ENCODE data around the gene SAFB2. TPM values are rescaled to one million over a fixed set of nuclear protein-coding genes. Genes with fewer than 3 reads are reported as not detected.

SAFB2 gene
- 29.7 and 32.4 TPM in 2 replicates for total RNA-seq (2014; rRNA removed; shearing (Covaris generic))

DNA sequence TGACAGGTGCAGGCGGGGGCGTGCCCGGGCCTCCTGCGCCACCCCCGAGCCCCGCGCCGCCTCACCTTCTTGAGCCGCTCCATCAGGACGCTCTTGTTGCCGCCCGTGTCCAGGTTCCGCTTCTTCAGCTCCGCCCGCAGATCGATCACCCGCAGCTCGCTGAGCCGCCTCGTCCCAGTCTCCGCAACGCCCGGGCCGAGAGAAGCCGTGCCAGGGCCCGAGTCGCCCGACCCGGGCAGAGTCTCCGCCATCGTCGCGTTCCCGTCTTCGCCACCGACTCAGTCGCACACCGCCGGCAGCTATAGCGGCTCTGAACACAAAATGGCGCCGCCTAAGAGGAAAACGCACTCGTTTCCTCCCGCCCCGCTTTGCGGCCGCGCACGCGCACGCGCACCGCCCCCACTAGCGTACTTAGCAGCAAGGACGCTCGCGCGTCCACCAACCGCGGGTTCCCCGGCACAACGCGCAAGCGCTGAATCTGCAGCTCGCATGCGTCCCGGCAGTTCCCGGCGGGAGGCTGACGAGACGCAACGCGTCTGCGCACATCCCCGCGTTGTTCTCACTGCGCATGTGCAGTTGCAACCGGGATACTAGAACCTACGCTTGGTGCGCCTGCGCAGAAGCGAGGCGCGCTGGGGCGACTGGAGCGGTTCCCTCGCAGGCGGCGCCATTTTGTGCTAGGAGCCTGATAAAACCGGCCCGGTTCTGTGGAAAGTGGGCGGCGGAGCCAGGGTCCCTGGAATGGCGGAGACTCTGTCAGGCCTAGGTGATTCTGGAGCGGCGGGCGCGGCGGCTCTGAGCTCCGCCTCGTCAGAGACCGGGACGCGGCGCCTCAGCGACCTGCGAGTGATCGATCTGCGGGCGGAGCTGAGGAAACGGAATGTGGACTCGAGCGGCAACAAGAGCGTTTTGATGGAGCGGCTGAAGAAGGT, at the start of gene SAFB2, which contains the start of gene SAFB:
Gene SAFB2, minus strand, starts transcription at position 312 of the 932 bp plus-strand sequence. Its CDS starts 61 bp downstream, at position 251.
Gene SAFB, plus strand, starts transcription at position 619 of the 932 bp plus-strand sequence. Its CDS starts 123 bp downstream, at position 742.
- peak; percentile 100 for DNase-seq (ENCODE audit: low read depth)

DNA sequence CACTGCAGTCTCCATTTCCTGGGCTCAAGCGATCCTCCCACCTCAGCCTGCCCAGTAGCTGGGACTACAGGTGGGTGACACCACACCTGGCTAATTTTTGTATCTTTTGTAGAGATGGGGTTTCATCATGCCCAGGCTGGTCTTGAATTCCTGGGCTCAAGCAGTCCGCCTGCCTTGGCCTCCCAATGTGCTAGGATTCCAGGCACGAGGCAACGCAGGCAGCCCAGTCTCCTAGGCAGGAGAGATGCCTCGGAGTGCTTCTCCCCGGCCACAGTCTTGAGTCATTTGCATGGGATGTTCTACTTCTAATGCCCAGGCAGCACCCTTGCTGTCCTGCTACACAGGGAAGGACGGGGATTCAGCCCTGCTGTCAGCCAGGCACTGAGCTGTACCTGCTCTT, 49.0 kb upstream of the SAFB2 start:
- no peak for DNase-seq (ENCODE audit: low read depth)

DNA sequence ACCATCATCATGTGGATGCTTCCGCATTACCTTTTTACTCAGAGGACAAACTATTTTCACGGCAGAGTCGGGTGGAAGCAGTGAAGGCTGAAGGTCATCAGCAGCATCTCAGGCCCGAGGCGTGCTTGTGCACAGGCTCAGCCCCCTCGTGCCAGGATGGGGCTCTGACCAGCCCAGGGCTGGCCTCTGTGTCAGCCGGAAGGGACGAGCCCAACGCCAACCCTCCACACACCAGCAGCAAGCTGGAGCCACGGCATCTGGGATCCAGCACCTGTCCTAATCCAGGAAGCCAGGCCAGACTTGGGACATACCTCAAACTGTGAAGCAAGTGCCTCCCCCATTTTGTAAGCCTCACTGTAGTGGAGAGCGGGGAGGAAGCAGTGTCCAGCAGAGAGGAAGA, 46.6 kb upstream of the SAFB2 start:
- DNase-seq (ENCODE audit: low read depth) = no peak

DNA sequence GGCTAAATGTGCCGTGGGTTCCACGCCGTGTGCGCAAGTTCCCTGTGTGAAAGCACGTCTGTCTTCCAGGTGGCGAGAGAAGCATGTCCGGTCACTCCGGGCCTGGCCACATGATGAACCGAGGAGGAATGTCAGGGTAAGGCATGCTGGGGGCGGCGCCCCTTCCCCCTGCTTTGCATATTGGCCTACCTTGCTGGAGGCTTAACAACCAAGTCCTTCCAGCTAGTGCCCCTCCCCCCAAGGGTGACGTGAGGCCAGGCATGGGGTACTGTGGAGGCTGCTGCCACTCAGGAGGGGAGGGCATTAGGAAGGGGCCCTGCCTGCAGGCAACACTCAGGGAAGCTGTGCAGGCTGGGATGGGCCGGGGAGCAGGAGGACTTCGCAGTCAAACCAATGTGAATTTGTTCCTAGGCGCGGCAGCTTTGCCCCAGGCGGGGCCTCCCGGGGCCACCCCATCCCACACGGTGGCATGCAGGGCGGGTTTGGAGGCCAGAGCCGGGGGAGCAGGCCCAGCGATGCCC, 45.2 kb upstream of the SAFB2 start:
- no peak for DNase-seq (ENCODE audit: low read depth)

DNA sequence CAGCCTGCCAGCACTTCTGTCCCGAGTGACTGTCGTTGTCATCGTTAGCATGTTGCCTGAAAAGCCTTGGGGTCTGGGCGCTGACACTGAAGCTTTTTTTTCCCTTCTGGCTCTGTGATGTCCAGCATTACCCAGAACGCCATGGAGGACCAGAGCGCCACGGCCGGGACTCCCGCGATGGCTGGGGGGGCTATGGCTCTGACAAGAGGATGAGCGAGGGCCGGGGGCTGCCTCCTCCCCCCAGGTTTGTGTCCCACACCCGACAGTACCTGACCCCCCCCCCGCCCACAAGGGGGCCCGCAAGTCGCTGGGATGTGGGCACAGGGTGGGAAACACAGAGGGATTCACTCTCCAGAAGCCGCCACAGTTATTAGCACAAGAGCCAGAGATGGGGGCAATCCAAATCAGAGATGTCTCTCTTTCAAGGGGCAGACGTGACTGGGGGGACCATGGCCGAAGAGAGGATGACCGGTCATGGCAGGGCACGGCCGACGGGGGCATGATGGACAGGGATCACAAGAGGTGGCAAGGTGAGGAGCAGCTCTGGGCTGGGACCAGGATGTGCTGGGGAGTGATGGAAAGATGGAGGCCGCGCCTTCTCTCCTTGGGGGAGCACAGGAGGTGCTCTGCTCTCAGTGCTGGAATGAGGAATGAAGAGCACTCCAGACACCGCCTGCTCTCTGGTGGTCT, 44.5 kb upstream of the SAFB2 start:
- DNase-seq (ENCODE audit: low read depth) = no peak

DNA sequence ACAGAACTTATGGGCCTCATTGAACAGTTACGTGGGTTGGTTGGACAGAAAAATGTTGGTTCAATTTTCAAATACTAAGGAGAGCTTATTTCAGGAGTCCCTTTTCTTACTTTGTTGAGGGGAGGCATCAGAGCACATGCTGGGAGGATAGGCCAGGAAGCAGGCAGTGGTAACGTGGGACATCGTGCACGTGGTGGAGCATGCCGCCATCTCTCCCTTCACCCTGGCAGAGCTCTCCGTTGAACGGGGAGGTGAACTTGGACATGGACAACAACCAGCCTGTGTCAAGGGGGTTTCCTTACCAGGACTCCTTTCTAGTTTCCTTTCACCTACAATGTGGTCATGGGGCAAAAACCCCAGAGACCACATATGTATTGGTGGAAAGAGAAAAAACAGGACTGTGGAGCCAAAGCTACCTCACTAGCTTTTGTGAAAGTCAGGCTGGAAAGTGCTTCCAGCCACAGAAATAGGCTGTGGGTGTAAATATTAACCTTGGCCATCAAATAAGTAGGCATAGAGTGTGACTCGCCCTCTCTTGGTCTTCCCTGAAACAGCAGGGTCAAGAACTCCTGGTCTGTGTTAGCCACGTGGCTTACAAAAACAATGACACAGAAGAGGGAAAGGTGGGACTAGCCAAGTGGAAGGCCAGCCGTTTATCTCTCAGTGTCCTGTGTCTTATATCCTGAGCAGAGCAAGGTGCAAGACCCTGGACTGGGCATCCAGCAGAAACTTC, 43.4 kb upstream of the SAFB2 start:
- peak; percentile 38 for DNase-seq (ENCODE audit: low read depth)

DNA sequence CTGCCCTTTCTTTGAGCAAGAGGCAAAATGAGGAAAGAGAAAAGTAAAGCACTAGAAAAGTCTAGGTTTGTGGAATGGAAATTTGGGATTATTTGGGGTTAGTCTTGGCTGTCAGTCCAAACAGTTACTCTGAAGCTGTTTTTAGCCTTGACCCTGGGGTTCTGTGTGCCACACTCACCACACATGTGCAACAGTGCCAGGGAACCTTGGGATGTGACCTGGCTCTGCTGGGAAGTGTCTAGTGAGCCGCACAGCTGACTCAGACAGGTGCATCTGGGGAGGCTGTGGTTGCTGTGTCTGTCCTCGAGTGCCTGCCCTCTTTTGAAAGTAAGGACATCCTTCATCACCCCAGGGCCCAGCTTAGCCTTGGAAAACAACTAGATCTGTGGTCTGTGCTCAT, 41.9 kb upstream of the SAFB2 start:
- DNase-seq (ENCODE audit: low read depth) = no peak

DNA sequence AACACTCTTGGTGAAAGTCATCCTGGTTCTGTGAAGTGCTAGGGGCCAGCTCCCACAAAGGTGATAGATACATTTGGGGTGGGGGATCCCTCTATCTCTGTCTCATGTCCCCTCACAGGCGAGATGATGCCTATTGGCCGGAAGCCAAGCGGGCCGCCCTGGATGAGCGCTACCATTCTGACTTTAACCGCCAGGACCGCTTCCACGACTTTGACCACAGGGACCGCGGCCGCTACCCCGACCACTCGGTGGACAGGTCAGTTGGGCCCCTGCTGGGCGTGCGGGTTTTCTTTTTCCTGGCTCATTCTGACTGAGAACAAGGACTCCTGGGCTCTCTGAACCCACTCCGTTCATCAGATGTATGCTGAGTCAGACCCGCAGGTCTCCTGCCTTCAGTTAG, 41.3 kb upstream of the SAFB2 start:
- DNase-seq (ENCODE audit: low read depth) = no peak

DNA sequence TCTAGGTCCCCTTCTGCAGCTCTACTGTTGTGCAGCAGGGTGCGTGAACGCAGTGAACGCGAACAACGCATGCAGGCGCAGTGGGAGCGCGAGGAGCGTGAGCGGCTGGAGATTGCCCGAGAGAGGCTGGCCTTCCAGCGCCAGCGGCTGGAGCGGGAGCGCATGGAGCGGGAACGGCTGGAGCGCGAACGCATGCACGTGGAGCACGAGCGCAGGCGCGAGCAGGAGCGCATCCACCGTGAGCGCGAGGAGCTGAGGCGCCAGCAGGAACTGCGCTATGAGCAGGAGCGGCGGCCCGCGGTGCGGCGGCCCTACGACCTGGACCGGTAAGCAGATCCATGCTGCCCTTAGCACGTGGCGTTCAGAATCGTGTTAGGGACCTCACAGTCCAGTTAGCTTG, 38.9 kb upstream of the SAFB2 start:
- no peak for DNase-seq (ENCODE audit: low read depth)

DNA sequence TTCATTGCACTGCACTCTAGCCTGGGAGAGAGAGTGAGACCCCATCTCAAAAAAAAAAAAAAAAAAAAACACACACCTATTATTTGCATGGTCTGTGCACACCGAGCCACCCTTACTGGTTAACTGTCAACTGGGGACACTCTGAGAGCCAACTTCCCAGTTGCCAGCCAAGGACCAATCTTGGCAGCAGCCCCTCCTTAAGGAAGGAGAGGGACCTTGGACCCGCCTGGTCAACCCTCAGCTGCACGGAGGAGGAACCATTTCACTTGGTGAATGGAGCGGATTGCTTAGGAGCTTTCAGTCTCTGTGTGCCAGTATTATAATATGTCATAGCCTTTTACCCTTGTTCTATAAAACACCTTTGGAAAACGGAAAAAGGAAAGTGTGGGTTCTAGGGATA, 32.8 kb upstream of the SAFB2 start:
- DNase-seq (ENCODE audit: low read depth) = no peak

DNA sequence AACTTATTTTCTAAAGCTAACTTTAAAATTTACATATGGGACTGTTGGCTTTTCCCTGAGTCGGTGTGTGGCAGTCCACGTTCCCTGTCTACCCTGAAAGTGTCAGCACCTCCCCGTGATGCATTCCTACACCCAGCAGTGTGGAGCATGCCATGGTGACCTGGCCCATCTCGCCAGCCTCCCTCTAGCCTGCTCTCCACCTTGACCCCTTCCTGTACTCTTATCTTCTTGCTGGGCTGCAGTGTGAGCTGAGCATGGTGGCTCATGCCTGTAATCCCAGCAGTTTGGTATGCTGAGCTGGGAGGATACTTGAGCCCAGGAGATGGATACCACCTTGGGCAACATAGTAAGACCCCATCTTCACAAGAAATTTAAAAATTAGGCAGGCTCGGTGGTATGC, 32.4 kb upstream of the SAFB2 start:
- DNase-seq (ENCODE audit: low read depth) = no peak

DNA sequence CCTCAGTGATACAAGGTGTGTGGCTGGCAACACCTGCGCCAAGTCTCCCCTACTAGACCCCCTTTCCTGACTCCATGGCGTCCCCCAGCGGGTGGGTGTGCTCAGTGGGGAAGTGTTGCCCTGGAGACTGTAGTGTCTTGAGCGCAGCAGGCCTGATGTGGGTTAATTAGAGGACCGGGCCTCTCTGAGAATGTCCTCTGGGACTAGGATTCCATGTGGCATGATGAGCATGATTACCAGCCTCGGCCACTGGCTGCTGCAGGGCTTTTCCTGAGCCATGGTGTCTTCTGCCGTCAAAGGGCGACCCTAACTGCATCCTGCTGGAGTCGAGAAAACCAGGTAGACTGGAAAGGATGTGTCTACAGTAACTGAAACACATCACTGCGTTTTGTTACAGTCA, 29.7 kb upstream of the SAFB2 start:
- no peak for DNase-seq (ENCODE audit: low read depth)

DNA sequence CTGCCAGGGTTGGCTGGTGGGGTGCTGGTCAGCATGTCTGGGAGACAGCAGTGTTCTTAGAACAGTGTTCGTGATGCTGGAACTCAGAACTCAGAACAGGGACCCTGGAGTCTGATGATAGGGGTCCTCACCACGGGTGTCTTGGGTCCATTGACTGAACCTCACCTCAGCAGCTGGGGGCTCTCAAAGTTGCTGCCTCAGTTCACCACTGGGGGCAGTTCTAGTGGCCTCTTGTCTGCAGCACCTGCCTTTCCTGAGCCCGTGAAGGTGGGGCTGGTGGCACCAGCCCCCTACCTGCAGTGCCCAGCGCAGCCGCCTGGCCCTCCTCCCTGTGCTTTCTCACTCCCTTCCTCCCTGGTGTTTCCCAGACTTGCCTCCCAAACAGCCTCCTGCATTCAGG, 28.8 kb upstream of the SAFB2 start:
- DNase-seq (ENCODE audit: low read depth) = no peak

DNA sequence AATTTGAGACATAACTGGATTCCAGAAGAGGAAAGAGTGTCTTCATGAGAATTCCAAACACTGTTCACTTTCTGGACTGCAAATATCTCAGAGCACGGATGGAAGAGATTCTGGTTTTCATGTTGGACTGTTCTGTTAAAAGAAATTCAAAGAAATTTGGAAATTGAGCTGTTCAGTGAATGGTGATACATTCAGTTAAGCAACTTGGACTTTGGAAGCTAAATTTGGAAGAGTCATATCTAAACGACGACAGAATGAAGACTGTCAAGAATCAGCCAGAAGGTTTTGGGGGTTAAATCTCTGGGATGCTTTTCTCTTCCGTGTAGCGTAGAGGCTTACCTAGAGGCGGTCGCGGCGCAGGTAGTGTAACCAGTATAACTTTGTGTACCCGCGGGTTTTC, 25.9 kb upstream of the SAFB2 start:
- DNase-seq (ENCODE audit: low read depth) = no peak

DNA sequence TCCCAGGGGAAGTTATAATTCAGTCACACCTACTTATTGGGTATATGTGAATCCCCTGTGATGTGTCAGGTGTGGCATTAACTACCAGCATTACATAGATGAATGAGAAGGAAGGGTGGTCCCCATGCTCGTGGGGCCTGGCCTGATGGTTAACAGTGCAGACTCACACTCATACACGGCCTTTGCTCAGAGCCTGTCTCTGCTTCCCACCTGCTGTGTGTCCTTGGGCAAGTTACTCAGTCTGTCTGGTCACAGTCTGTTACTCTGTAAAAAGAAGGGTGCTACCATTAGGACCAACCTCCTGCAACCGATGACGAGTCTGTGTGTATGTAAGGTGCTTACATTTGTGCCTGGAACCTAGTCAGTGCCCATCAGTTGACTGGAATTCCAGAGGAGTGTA, 24.1 kb upstream of the SAFB2 start:
- DNase-seq (ENCODE audit: low read depth) = no peak

DNA sequence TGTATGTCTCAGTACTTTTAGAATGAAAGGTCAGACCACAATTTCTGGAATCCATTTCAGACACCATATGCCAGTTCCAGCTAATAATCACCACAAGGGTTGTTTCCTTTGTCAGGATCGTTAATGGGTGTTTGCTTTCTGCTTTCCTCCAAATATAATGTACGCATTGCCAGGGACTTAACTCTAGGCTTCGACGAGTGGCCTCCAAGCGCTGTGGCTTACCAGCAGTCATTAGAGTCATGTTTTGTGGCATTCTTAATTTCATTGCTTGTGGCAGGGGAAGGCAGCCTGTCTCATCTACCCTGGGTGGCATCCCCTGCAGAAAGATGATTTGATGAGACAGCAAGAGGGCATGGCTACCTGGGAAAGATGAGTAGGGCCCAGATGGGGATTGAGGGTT, 22.8 kb upstream of the SAFB2 start:
- DNase-seq (ENCODE audit: low read depth) = no peak

DNA sequence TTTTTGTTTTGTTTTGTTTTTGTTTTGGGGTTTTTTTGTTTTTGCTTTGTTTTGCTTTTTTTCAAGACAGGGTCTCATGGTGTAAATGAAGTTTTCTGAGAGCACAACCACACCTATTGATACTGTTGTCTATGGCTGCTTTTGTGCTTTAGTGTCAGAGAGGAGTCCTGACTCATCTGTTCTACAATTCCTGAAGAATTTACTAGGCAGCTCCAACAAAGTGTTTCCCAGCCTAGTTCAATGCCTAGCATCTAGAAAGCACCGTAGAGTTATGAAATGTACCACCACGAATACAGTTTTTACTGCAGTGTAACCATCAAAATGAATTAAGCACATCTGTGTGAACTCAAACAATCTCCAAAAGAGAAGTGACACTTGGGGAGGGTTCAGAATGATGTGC, 21.5 kb upstream of the SAFB2 start:
- no peak for DNase-seq (ENCODE audit: low read depth)

DNA sequence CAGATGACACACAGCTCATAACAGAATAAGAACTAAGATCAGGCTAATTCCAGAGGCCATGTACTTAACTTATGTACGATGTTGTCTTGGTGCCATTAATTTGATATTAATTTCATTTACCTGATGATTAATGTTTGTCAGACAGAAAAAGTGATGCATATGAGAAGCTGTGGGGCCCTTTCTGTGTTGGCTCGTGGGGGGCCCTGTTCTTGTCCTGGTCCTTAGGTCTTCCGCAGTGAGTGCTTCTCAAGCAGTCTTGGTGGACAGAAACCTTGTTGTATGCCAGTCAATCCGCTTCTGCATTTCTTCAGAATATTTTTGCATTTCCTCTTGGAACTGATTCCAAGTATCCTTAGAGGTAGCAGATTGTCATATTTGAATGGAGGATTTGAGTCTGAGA, 20.5 kb upstream of the SAFB2 start:
- DNase-seq (ENCODE audit: low read depth) = no peak

DNA sequence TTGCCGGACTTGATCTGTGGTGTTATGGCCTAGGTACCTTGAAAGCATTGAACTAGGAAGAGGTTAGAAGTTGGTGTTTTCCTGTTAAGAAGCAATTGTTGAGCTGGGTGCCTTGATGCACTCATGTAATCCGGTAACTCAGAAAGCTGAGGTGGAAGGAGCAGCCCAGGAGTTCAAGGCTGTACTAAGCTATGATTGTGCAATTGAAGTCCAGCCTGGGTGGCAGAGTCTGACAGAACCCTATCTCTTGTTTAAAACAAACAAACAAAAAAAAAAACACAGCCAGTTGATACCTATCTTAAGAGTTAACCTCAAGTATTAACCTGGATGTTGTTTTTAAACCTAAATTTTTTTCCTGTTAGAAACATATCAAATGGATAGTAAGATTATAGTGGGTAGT, 19.6 kb upstream of the SAFB2 start:
- no peak for DNase-seq (ENCODE audit: low read depth)

DNA sequence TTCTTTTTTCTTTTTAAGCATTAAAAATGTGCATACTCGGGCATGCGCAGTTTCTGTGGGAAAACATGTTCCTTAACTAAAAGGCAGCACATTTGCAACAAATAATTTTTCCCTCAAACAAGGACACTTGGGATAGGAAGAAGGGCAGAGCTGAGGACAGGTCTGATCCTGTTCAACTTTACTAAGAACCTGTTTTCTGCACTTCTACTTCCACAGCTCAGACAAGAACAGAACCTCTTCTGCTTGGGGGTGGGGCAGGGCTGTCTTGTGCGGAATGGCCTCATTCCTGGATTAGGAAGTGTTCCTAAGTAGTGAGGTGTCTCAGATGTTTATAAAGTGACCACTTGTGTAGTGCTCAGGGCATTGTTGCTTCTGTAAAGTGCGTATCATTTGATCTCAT, 18.6 kb upstream of the SAFB2 start:
- DNase-seq (ENCODE audit: low read depth) = no peak

DNA sequence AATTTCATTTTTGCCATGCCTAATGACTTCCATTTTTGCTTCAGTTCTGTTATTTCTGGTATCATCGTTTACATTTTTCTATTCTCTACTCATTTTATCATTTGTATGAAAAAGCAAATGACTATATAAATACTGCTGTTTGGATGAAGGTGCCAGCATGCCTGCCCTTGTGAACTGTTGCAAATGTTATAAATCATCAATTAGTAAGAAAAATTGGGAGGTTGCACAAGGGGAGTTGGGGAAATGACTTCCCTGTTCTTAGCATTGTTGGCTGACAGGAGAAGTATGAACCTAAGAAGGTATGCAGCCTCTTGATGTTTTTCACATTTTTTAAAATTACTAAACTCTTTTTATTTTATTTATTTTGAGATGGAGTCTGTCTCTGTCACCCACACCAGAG, 15.4 kb upstream of the SAFB2 start:
- no peak for DNase-seq (ENCODE audit: low read depth)

DNA sequence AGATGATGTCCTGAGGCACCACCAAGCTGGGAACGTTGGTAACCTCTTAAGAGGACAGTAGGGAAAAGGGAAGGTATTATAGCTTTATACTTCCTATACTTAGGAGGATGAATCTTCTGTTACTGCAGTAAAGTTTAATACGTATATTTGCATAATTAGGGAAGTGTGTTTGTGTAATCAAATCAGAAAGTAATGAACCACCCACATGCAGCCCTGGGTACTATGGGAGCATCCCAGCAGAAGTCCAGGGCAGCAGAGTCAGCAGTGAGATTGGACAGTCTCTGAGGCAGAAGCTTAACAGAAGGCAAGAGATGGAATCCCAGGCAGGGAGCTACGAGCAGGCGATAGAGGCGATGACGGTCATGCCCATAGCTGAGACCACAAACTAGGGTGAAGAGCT, 12.9 kb upstream of the SAFB2 start:
- no peak for DNase-seq (ENCODE audit: low read depth)

All from Daoy (cell line).